ENCODE results near the gene VWA5B1.

Gene VWA5B1

GRCh38 chr1:20312818-20313217 lies 22.1 kb downstream of the VWA5B1 start:
- TF ChIP-seq, protein P1, sequence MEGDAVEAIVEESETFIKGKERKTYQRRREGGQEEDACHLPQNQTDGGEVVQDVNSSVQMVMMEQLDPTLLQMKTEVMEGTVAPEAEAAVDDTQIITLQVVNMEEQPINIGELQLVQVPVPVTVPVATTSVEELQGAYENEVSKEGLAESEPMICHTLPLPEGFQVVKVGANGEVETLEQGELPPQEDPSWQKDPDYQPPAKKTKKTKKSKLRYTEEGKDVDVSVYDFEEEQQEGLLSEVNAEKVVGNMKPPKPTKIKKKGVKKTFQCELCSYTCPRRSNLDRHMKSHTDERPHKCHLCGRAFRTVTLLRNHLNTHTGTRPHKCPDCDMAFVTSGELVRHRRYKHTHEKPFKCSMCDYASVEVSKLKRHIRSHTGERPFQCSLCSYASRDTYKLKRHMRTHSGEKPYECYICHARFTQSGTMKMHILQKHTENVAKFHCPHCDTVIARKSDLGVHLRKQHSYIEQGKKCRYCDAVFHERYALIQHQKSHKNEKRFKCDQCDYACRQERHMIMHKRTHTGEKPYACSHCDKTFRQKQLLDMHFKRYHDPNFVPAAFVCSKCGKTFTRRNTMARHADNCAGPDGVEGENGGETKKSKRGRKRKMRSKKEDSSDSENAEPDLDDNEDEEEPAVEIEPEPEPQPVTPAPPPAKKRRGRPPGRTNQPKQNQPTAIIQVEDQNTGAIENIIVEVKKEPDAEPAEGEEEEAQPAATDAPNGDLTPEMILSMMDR (IDR thresholded peaks at IDR 0.05; ENCODE audit: low read length, missing control alignments): no peak
- no peak overlapping the region for H3K4me3 ChIP-seq (replicated peaks; ENCODE audit: low read depth, low read length)
- no peak for DNase-seq (ENCODE audit: low read depth)

DNA sequence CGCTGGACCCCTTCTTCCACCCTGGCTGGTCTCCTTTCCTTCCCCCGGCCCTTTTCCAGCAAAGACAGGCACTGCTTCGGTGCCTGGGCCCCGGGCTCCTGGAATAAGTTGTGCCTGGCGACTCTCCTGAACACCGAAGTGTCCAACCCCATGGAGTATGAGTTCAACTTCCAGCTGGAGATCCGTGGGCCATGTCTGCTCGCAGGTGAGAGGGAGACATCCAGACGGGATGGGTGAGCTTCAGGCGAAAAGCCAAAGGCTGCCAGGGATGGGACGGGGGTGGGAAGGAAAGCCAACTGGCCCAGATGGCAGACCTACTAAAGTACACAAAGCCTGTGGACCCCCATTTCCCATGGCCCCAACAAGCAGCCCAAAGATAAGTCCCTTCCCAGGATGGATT lies 26.8 kb downstream of the VWA5B1 start:
- H3K4me3 ChIP-seq (replicated peaks; ENCODE audit: low read depth, low read length): no peak overlapping the region

DNA sequence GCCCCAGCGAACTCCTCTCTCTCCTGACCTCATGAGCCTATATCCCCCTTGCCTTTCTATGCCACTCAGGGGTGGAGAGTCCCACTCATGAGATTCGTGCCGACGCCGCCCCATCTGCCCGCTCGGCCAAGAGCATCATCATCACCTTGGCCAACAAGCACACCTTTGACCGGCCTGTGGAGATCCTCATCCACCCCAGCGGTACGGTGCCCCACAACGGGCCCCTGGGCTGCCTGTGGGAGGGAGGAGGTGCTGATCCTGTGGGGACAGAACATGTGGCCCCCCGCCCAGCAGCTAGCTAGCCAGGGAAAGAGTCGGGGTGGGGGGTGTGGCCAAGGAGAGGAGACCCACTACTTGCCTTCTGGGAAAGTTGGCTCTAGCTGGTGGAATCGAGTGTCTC lies 27.8 kb downstream of the VWA5B1 start:
- no peak for DNase-seq (ENCODE audit: low read depth)
- H3K4me3 ChIP-seq (replicated peaks; ENCODE audit: low read depth, low read length): no peak overlapping the region
- TF ChIP-seq, protein P1 (IDR thresholded peaks at IDR 0.05; ENCODE audit: low read length, missing control alignments): no peak

More for the DNA sequence above, 26.8 kb downstream of the VWA5B1 start:
- TF ChIP-seq, protein P1 (IDR thresholded peaks at IDR 0.05; ENCODE audit: low read length, missing control alignments): no peak
- DNase-seq (ENCODE audit: low read depth): no peak

- no peak overlapping the region for H3K4me3 ChIP-seq (replicated peaks; ENCODE audit: low read depth, low read length)
- no peak for DNase-seq (ENCODE audit: low read depth)
- TF ChIP-seq, protein P1 (IDR thresholded peaks at IDR 0.05; ENCODE audit: low read length, missing control alignments): no peak
These were observed 28.3 kb downstream of the VWA5B1 start for GRCh38 chr1:20318971-20319370.

DNA sequence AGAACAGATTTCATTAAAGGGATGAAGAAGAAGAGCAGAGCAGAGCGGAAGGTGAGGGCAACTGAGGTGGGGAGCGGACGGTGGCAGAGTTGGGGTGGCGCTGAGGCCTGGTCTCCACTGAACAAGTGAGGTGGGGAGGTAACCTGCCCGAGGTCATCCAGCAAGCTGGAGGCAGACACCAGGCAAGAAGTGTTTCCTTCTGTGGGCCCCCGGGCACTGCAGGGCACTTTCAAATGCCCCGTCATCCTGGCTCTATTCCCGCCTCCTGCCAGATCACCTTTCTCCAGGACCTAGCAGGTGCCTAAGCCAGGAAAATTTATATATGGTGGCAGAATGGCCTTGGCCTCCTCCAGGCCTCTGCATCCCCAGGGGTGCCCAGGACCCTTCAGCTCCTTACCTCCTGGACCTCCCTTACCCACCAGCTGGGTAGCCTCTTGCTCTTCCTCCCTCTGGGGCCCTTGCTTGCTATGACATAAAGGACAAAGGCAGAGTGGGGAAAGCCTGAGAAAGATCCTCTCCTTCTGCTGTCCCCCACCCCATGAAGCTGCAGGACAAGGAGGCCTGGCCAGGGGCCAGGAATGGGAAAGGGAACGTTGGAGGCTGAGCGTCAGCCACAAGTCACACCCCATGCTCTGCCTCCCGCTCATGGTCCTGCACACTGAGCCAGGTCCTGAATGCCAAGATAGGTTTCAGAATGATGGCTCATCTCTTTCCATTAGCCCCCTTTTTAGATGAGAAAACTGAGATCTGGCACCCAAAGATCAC lies 29.0 kb downstream of the VWA5B1 start:
- no peak for DNase-seq (ENCODE audit: low read depth)
- H3K4me3 ChIP-seq (replicated peaks; ENCODE audit: low read depth, low read length): no peak overlapping the region
- TF ChIP-seq, protein P1 (IDR thresholded peaks at IDR 0.05; ENCODE audit: low read length, missing control alignments): no peak

- TF ChIP-seq, protein P1 (IDR thresholded peaks at IDR 0.05; ENCODE audit: low read length, missing control alignments): no peak
- DNase-seq (ENCODE audit: low read depth): no peak
- no peak overlapping the region for H3K4me3 ChIP-seq (replicated peaks; ENCODE audit: low read depth, low read length)
These were observed 30.0 kb downstream of the VWA5B1 start for GRCh38 chr1:20320704-20321103.

GRCh38 chr1:20321573-20321972 lies 30.9 kb downstream of the VWA5B1 start:
- TF ChIP-seq, protein P1 (IDR thresholded peaks at IDR 0.05; ENCODE audit: low read length, missing control alignments): no peak
- DNase-seq (ENCODE audit: low read depth): peak; percentile 7
- H3K4me3 ChIP-seq (replicated peaks; ENCODE audit: low read depth, low read length): no peak overlapping the region
